Activated T-cell treated with anti-CD3 and anti-CD28 coated beads for 24 hours (primary cell): ENCODE measurements around the gene ZNF99.
"Not testable (repeated sequence)": the region's sequence is repeated elsewhere in the genome, so short reads cannot be mapped to it uniquely, and the experiment has no call there.

Experiments used
- DNase-seq: peaks from one replicate; pipeline ENCODE4 v3.0.0-alpha.2; 2020; ENCODE audit warnings: low read depth

ZNF99 gene

GRCh38 chr19:22783651-22784410 lies at the start of gene ZNF99:
ZNF99 (minus strand) TSS chr19:22784151; CDS start chr19:22784016, 135 bp downstream.
- DNase-seq = no peak

GRCh38 chr19:22832031-22832762 lies 48.2 kb upstream of the ZNF99 start, which contains the start of gene ZNF723:
ZNF723 (plus strand) TSS chr19:22832291; CDS start chr19:22832380, 89 bp downstream.
- DNase-seq = no peak

GRCh38 chr19:22831211-22831610 lies 47.3 kb upstream of the ZNF99 start:
- no peak for DNase-seq

GRCh38 chr19:22814124-22814523 lies 30.2 kb upstream of the ZNF99 start:
- no peak for DNase-seq

GRCh38 chr19:22807061-22807835 lies 23.3 kb upstream of the ZNF99 start:
- no peak for DNase-seq

- DNase-seq = no peak
Observed at GRCh38 chr19:22806418-22806817, 22.5 kb upstream of the ZNF99 start.

GRCh38 chr19:22797040-22797439 lies 13.1 kb upstream of the ZNF99 start:
- no peak for DNase-seq

GRCh38 chr19:22792863-22793262 lies 8.9 kb upstream of the ZNF99 start:
- not testable (repeated sequence) for DNase-seq

- DNase-seq = no peak
Observed at GRCh38 chr19:22735911-22736645, 47.9 kb downstream of the ZNF99 start.

- no peak for DNase-seq
Observed at GRCh38 chr19:22733691-22734090, 50.3 kb downstream of the ZNF99 start.

- not testable (repeated sequence) for DNase-seq
Observed at GRCh38 chr19:22728214-22728613, 55.7 kb downstream of the ZNF99 start.

- not testable (repeated sequence) for DNase-seq
Observed at GRCh38 chr19:22721533-22721932, 62.4 kb downstream of the ZNF99 start.

GRCh38 chr19:22708983-22709382 lies 75.0 kb downstream of the ZNF99 start:
- no peak for DNase-seq

- DNase-seq = not testable (repeated sequence)
Observed at GRCh38 chr19:22703096-22703495, 80.9 kb downstream of the ZNF99 start.

GRCh38 chr19:22702661-22703060 lies 81.3 kb downstream of the ZNF99 start:
- not testable (repeated sequence) for DNase-seq
